Kidney epithelial cell (primary cell): Measurements from ENCODE around the gene BIN2. TPM values are rescaled to one million over a fixed set of nuclear protein-coding genes. Genes with fewer than 3 reads are reported as not detected.
A peak's percentile ranks its signal among the peaks of the same experiment; 100 is the strongest.

Experiments used
- DNase-seq: peaks from one replicate; pipeline ENCODE4 v3.0.0-alpha.2; 2010; ENCODE audit warnings: low read depth
- H3K27me3 ChIP-seq: 2 replicates; pipeline ENCODE4 v1.6.0; 2011; ENCODE audit warnings: low read length; ENCODE audit not compliant: control insufficient read depth, insufficient read depth
- H3K36me3 ChIP-seq: 2 replicates; pipeline ENCODE4 v1.5.1; 2011; ENCODE audit warnings: low read length; ENCODE audit not compliant: control insufficient read depth, insufficient read depth
- H3K4me3 ChIP-seq: 2 replicates; pipeline ENCODE4 v1.5.1; 2011; ENCODE audit warnings: low read depth, mild to moderate bottlenecking, control low read depth, low read length
- total RNA-seq: library from RNA; depleted of rRNA; stranded (reverse); fragments of >200 nt; gene quantifications from 2 replicates; pipeline ENCODE4 v1.2.3, GENCODE V29; 2015
- TF ChIP-seq, protein P1 (sequence below): IDR thresholded peaks from 2 replicates; pipeline ENCODE4 v1.5.1; 2011; ENCODE audit warnings: mild to moderate bottlenecking, moderate library complexity, low read length, control low read depth, inconsistent platforms; ENCODE audit not compliant: insufficient read depth, poor library complexity, severe bottlenecking

BIN2 gene
- total RNA-seq, 1 donor from 2014 or later = not detected

DNA sequence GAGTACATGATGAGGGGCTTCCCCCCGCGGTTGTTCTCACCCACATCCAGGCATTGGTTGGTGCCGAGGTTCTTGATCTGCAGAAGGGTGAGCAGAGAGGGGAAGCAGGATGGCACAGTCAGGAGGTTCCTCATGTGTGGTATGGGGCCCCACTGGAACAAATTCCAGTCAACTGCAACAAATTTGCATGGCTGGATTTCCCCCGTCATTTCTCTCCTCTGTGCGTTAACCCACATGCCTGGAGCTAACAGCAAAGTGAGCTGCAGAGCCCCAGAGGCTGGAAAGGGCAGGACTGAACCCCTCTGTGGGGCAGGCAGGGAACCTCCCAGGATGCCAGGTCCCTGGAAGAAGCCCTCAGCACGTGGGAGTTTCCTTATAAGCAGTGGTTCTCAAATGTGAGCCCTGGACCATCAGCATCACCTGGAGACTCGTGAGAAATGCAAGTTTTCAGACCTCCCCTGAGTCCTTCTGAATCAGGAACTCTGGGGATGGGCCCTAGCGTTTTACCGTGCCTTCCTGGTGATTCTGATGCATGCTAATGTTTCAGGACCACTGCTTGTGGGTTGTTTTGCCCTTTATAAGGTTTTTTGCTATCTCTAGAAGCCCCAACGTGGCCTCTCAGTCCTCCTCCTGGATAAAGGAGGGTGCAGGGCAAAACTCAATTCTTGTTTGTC is 33.5 kb upstream of the BIN2 start:
- H3K4me3 ChIP-seq = no peak overlapping the region
- TF ChIP-seq, protein P1, sequence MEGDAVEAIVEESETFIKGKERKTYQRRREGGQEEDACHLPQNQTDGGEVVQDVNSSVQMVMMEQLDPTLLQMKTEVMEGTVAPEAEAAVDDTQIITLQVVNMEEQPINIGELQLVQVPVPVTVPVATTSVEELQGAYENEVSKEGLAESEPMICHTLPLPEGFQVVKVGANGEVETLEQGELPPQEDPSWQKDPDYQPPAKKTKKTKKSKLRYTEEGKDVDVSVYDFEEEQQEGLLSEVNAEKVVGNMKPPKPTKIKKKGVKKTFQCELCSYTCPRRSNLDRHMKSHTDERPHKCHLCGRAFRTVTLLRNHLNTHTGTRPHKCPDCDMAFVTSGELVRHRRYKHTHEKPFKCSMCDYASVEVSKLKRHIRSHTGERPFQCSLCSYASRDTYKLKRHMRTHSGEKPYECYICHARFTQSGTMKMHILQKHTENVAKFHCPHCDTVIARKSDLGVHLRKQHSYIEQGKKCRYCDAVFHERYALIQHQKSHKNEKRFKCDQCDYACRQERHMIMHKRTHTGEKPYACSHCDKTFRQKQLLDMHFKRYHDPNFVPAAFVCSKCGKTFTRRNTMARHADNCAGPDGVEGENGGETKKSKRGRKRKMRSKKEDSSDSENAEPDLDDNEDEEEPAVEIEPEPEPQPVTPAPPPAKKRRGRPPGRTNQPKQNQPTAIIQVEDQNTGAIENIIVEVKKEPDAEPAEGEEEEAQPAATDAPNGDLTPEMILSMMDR = no peak
- H3K27me3 ChIP-seq = no peaks in the 10 kb centered on the region
- no peaks in the 10 kb centered on the region for H3K36me3 ChIP-seq
- no peak for DNase-seq

DNA sequence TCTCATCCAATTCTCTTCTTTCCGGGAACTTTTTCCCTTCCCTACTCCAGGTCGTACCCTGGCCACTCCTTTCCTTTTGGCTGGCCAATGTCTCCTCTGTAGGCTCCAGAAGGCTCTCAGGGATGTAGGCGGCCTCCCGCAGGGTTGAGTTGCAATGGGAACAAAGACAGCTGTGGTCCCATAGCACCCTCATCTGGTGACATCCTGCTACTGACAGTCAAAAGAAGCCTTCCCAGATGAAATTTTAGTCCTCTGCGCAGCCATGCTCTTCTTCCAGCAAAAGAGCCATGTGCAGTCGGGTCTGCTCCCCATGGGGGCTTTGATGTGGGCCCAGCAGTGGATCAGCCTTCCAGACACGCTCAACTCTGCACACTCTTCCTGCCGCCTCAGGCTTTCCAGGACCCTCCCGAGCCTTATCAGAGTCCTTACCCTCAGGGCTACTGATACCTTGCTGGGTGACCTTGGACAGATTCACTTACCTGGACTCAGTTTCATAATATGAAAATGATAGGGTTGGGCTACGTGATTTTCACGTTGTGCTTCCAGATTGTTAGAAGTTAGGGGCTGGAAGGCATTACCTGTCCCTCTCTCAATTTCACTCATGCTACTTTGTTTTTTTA is 28.0 kb upstream of the BIN2 start:
- Histone ChIP-seq H3K36me3 (no peaks in the 10 kb centered on the region), H3K4me3 (no peak overlapping the region), H3K27me3 (no peaks in the 10 kb centered on the region)
- TF ChIP-seq, protein P1 = peak; percentile 70
- no peak for DNase-seq

DNA sequence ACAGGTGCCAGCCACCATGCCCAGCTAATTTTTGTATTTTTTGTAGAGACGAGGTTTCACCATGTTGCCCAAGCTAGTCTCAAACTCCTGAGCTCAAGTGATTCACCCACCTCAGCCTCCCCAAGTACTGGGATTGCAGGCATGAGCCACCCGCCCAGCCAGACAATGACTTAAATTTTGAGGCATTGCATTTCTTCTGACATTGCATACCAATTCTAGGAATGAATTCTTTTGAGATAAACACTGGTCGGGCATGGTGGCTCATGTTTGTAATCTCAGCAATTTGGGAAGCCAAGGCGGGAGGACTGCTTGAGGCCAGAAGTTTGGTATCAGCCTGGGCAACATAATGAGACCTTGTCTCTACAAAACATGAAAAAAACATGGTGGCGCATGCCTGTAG is 25.1 kb upstream of the BIN2 start:
- TF ChIP-seq, protein P1 = no peak
- no peak for DNase-seq
- Histone ChIP-seq H3K36me3 (no peaks in the 10 kb centered on the region), H3K4me3 (no peak overlapping the region), H3K27me3 (no peaks in the 10 kb centered on the region)

DNA sequence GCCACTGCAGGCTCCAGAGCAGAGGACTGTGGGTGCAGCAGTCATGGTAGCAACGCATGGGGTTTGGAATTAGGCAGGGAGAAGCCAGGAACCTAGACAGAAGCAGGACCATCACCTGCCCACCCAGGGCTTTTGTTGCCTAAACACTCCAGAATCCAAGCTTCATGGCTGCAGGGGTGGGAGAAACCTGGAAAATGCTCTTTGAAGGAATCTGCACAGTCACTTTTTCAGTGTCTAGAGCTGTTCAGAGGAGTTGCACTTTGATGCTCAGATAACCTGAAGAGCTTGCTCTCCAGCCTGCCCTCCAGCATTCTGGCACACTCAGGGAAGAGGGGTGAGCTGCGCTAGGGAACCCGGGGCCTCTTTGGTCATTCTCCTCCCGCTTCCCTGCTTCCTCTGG is 24.1 kb upstream of the BIN2 start:
- H3K4me3 ChIP-seq = no peak overlapping the region
- no peak for DNase-seq
- TF ChIP-seq, protein P1 = no peak
- no peaks in the 10 kb centered on the region for H3K27me3 ChIP-seq
- H3K36me3 ChIP-seq = no peaks in the 10 kb centered on the region

DNA sequence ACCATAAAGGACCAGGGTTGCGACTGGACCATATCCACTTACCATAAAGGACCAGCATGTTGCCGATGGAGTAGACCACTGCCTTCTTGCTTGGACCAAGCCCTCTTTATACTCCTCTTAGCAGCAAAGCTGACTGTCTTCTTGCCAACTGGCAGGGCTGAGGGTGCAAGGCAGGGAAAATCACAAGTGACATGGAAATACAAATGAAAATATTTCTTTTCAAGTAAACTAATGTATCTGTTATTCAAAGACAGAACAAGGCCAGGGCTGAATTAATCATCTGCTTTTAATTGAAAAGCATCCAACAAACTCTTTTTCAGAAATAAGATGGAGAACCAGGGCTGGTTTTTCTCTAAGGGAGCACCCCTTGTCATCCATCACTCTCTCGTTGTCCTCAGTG is 22.6 kb upstream of the BIN2 start, which contains the start of gene CELA1:
Gene CELA1, minus strand, starts transcription at position 99 of the 400 bp plus-strand sequence. Its CDS starts 41 bp downstream, at position 58.
- Histone ChIP-seq H3K4me3 (no peak within 1 kb of the TSS), H3K36me3 (no peaks in the 10 kb centered on the region), H3K27me3 (no peaks in the 10 kb centered on the region)
- no peak for DNase-seq
- TF ChIP-seq, protein P1 = no peak

DNA sequence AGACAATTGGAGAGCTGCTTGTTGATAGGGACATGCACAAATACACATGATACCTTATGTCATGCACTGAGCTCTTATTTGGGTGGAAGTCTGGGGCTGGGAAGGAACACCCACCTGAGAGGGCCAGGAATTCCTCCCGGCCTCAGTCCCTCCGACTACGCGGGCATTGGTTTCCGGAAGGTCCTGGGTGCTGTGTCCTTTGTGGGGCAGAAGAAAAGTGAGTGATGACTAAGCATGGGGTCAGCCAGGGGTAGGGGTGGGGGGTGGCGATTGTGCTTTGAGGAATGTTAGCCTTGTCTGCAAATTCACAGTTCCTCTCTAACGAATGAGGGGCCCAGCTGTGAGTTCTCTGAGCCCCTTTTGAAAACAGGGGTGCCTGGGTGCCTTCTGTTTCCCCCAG is 21.7 kb upstream of the BIN2 start:
- no peaks in the 10 kb centered on the region for H3K36me3 ChIP-seq
- TF ChIP-seq, protein P1 = no peak
- DNase-seq = no peak
- H3K27me3 ChIP-seq = no peaks in the 10 kb centered on the region
- H3K4me3 ChIP-seq = no peak overlapping the region
